ENCODE data around the gene ERG.
A peak's percentile ranks its signal among the peaks of the same experiment; 100 is the strongest.

Gene ERG

DNA sequence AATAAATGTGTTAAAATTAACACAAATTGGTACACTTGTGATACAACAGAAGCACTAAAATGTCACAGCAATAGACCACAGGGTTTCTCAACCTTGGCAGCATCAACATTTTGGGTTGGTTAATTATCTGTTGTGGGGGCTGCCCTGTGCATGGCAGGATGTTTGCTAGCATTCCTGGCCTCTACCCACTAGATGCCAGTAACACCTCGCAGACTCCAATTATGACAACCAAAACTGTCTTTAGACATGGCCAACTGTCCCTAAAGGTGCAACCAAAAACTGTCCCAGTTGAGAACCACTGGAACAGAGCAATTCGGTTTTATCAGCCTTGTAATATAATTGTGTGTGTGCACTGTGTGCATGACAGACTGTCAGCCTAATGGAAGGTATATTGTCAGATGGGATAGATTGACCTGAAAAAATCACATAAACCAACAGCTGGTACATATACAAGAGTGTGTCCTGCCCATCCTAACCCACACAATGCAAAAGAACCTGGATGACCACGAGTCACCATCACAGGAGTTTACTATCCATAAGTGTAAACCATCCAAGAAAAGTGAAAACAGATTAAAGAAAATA lies 13.5 kb upstream of the ERG start:
- H3K36me3 ChIP-seq (ENCODE audit: insufficient read depth, low read length) = no peaks in the 10 kb centered on the region
- no peaks in the 10 kb centered on the region for H3K27me3 ChIP-seq (ENCODE audit: insufficient read depth, low read length, poor library complexity, severe bottlenecking)
- no peaks in the 10 kb centered on the region for H4K20me1 ChIP-seq (ENCODE audit: insufficient read depth, low read length, poor library complexity, severe bottlenecking)
- H3K79me2 ChIP-seq (ENCODE audit: insufficient read depth, low read length) = no peaks in the 10 kb centered on the region
- no peaks in the 10 kb centered on the region; the same call in 1 of the 2 replicates for H3F3A ChIP-seq (ENCODE audit: low read depth)
- H3K9me2 ChIP-seq (replicated peaks; ENCODE audit: low read depth, low read length) = no peaks in the 10 kb centered on the region
- H3K9me3 ChIP-seq (ENCODE audit: insufficient read depth, low read depth, low read length) = no peaks in the 10 kb centered on the region
- no peak for TF ChIP-seq EZH2phosphoT487 (IDR thresholded peaks at IDR 0.05; ENCODE audit: borderline replicate concordance)
- TF ChIP-seq CTCF (conservative IDR thresholded peaks at IDR 0.05; ENCODE audit: low read length) = peak; percentile 45
- no peak overlapping the region for H3K4me2 ChIP-seq (ENCODE audit: low read depth, low read length, poor library complexity, severe bottlenecking)
- H3K4me1 ChIP-seq (ENCODE audit: insufficient read depth, low read length, poor library complexity, severe bottlenecking) = peaks cover 12% of the 10 kb centered on the region
- no peak overlapping the region for H3K4me3 ChIP-seq (ENCODE audit: low read length, poor library complexity, severe bottlenecking)
- no peak overlapping the region for H2AFZ ChIP-seq (ENCODE audit: low read length)
- no peak overlapping the region for H3K9ac ChIP-seq (ENCODE audit: low read depth, low read length, poor library complexity, severe bottlenecking)

DNA sequence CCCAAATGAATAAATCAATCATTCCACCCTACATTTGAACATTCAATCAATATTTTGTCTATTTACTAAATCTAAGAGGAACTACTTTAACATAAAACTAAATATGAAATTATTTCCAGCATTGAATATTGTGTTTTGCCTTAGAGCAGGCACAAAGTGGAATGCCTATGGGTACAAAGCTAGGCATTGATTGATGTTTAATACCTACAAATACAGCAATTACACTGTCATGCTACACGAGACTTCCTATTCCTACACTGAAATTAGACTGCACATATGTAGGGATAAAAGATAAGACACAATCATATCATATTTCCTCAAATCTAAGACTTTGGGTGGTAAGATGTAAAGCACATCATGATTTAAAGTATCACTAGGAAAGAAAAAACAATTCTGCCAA lies 12.9 kb upstream of the ERG start:
- Histone ChIP-seq H3K4me3 (ENCODE audit: low read length, poor library complexity, severe bottlenecking) (no peak overlapping the region), H3K9ac (ENCODE audit: low read depth, low read length, poor library complexity, severe bottlenecking) (no peak overlapping the region), H3K9me3 (ENCODE audit: insufficient read depth, low read depth, low read length) (no peaks in the 10 kb centered on the region), H3K4me2 (ENCODE audit: low read depth, low read length, poor library complexity, severe bottlenecking) (no peak overlapping the region), H3K9me2 (replicated peaks; ENCODE audit: low read depth, low read length) (no peaks in the 10 kb centered on the region), H2AFZ (ENCODE audit: low read length) (no peak overlapping the region), H3F3A (ENCODE audit: low read depth) (peaks cover 4% of the 10 kb centered on the region; the same call in 1 of the 2 replicates), H3K36me3 (ENCODE audit: insufficient read depth, low read length) (no peaks in the 10 kb centered on the region), H4K20me1 (ENCODE audit: insufficient read depth, low read length, poor library complexity, severe bottlenecking) (no peaks in the 10 kb centered on the region), H3K27me3 (ENCODE audit: insufficient read depth, low read length, poor library complexity, severe bottlenecking) (no peaks in the 10 kb centered on the region), H3K79me2 (ENCODE audit: insufficient read depth, low read length) (no peaks in the 10 kb centered on the region), H3K4me1 (ENCODE audit: insufficient read depth, low read length, poor library complexity, severe bottlenecking) (peaks cover 17% of the 10 kb centered on the region)
- TF ChIP-seq EZH2phosphoT487 (IDR thresholded peaks at IDR 0.05; ENCODE audit: borderline replicate concordance) = no peak
- no peak for TF ChIP-seq CTCF (conservative IDR thresholded peaks at IDR 0.05; ENCODE audit: low read length)

- Histone ChIP-seq H3F3A (ENCODE audit: low read depth) (peaks cover 5% of the 10 kb centered on the region; the same call in 1 of the 2 replicates), H3K9me2 (replicated peaks; ENCODE audit: low read depth, low read length) (no peaks in the 10 kb centered on the region), H3K9ac (ENCODE audit: low read depth, low read length, poor library complexity, severe bottlenecking) (peak overlapping the region; percentile 64), H3K27me3 (ENCODE audit: insufficient read depth, low read length, poor library complexity, severe bottlenecking) (no peaks in the 10 kb centered on the region), H3K9me3 (ENCODE audit: insufficient read depth, low read depth, low read length) (no peaks in the 10 kb centered on the region), H4K20me1 (ENCODE audit: insufficient read depth, low read length, poor library complexity, severe bottlenecking) (no peaks in the 10 kb centered on the region), H3K36me3 (ENCODE audit: insufficient read depth, low read length) (no peaks in the 10 kb centered on the region), H3K4me1 (ENCODE audit: insufficient read depth, low read length, poor library complexity, severe bottlenecking) (peaks cover 35% of the 10 kb centered on the region), H2AFZ (ENCODE audit: low read length) (no peak overlapping the region), H3K4me2 (ENCODE audit: low read depth, low read length, poor library complexity, severe bottlenecking) (peak overlapping the region; percentile 73), H3K4me3 (ENCODE audit: low read length, poor library complexity, severe bottlenecking) (peak overlapping the region; percentile 62), H3K79me2 (ENCODE audit: insufficient read depth, low read length) (no peaks in the 10 kb centered on the region)
- TF ChIP-seq CTCF (conservative IDR thresholded peaks at IDR 0.05; ENCODE audit: low read length) (no peak), EZH2phosphoT487 (IDR thresholded peaks at IDR 0.05; ENCODE audit: borderline replicate concordance) (no peak)
These were observed 9.2 kb upstream of the ERG start for GRCh38 chr21:38507374-38507942.
